Middle frontal gyrus (tissue), 1 donor: ENCODE results near the gene IMMP2L.
"Not testable (repeated sequence)": the region's sequence is repeated elsewhere in the genome, so short reads cannot be mapped to it uniquely, and the experiment has no call there.

Experiments
- DNase-seq: peaks from one replicate; pipeline ENCODE4 v3.0.0-alpha.2; 2015; ENCODE audit warnings: low spot score; ENCODE audit errors: extremely low spot score

The IMMP2L gene

GRCh38 chr7:110664803-110665202, 897.5 kb downstream of the IMMP2L start:
- DNase-seq, result no peak

GRCh38 chr7:110660637-110661036, 901.7 kb downstream of the IMMP2L start:
- not testable (repeated sequence) for DNase-seq

- DNase-seq, result no peak
These were observed 912.0 kb downstream of the IMMP2L start for GRCh38 chr7:110650328-110650727.

GRCh38 chr7:110647266-110647665, 915.0 kb downstream of the IMMP2L start:
- DNase-seq, result no peak

DNA sequence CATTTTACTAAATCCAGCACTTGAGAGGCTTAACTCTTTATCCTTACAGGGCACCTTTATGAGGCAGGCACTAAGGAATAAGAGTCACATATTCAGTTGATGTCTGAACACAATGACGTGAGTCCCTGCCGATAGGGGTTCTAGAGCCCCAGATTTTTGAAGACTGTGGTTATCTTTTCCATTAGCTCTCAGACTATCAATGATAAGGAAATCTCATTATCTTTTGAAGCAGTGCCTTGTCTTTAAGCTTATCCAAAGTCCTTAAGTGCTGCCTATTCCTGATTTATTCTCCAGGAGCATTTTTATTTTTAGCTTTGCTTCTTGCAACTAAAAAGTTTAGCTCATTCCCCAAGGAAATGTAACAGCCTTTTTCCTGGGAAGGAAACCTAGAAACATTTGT, 915.5 kb downstream of the IMMP2L start:
- no peak for DNase-seq

DNA sequence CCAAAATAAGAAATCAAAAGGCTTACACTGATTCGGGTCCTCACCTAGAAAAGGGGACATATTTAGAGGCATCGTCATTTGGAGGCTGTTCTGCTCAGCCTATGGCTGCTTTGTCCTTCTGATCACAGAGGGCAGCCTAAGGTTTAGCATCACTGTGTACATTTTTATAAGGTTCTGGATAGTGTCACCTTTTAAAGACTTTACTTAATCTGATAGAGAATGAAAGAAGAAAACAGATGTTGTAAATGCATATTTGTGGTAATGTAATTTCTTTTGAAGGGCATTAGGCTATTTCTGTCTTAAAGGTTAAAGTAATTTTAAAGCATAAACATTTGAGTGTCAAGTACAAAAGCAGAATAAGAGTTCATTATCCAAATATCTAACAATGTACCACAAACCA, 916.7 kb downstream of the IMMP2L start:
- no peak for DNase-seq

- no peak for DNase-seq
These were observed 917.2 kb downstream of the IMMP2L start for GRCh38 chr7:110645060-110645459.

GRCh38 chr7:110637252-110637651, 925.0 kb downstream of the IMMP2L start:
- DNase-seq, result no peak

GRCh38 chr7:110633313-110633712, 929.0 kb downstream of the IMMP2L start:
- no peak for DNase-seq

DNA sequence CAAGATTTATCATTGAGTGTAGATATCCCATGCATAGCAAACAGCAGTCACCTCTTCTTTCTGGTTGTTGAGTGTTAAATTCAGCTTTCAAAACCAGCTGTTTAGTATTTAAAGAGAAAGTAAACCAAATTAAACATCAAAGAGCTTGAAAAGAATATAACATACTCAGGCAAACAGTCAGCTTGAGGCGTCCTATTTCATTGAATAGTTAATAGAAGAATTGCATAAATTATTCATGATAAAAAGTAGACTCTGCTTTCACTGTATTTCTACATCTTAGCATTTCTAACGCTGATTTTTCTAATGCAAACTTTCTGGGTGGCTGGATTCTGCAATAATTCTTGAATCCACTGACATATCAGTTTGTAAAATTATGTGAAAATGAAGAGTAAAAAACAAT, 935.9 kb downstream of the IMMP2L start:
- DNase-seq, result no peak

GRCh38 chr7:110625294-110625693, 937.0 kb downstream of the IMMP2L start:
- no peak for DNase-seq

DNA sequence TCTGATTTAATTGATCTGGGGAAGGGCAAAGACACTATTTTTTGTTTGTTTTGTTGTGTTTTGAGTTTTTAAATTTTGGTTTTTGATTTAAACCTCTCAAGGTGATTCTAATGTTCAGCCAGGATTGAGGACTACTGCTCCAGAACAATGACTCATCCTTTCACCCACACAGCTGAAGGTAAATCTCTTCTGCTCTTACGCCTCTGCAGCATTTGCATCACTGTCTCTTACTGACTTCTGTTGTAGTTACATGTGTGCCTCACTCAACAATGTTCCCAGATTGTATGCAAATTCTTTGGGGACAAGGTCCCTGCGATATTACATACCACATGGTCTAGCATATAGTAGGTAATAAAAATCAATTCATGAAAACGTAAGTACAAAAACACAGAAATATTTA, 938.9 kb downstream of the IMMP2L start:
- no peak for DNase-seq

- no peak for DNase-seq
These were observed 941.0 kb downstream of the IMMP2L start for GRCh38 chr7:110621289-110621688.

DNA sequence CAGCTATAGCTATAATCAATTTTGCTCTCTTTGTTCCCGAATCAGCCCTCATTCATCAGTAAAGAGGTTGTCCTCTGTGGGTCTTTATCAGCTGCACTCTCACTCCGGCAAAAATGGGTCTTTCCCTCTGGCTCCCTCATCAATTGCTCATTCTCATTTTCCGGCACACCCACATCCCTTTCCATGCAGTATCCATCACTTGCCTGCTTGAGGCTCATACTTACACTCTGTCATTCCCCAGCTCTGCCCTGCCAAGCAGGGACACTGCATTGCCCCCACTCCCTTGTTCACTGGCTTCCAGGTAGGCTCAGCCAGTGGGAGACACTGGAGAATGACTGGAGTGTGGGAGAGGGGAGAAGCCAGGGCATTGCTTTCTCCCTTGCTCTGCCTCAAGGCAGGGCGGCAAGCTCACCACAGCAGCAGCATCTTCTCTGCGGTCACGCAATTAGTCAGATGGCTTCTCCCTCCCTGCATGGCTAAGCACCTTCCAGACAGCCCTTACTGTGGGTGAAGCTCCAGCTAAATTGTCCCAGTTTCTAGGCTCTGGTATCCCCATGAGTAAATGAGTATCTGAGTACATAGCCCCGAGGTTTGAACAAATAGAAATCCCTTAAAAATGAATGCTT, 942.1 kb downstream of the IMMP2L start:
- no peak for DNase-seq
